Left forelimb (tissue), 1 donor: Measurements from ENCODE around the gene PNPLA1.

Experiments used
- DNase-seq: peaks from one replicate; pipeline ENCODE4 v3.0.0-alpha.2; 2018; ENCODE audit warnings: low spot score

Gene PNPLA1

GRCh38 chr6:36269834-36270705 lies at the start of gene PNPLA1:
TSS of gene PNPLA1 (plus strand) at chr6:36270060. CDS start at chr6:36270460, 400 bp downstream.
- DNase-seq: no peak

GRCh38 chr6:36220226-36220625 lies 49.6 kb upstream of the PNPLA1 start:
- no peak for DNase-seq

GRCh38 chr6:36221674-36222073 lies 48.2 kb upstream of the PNPLA1 start:
- no peak for DNase-seq

- DNase-seq: no peak
Observed at GRCh38 chr6:36222924-36223323, 46.9 kb upstream of the PNPLA1 start.

GRCh38 chr6:36223706-36224105 lies 46.2 kb upstream of the PNPLA1 start:
- no peak for DNase-seq

- DNase-seq: peak; percentile 26
Observed at GRCh38 chr6:36224918-36225461, 44.9 kb upstream of the PNPLA1 start.

GRCh38 chr6:36226438-36227047 lies 43.3 kb upstream of the PNPLA1 start:
- no peak for DNase-seq

GRCh38 chr6:36227379-36228228 lies 42.3 kb upstream of the PNPLA1 start:
- peak; percentile 23 for DNase-seq

- DNase-seq: no peak
Observed at GRCh38 chr6:36229223-36229622, 40.6 kb upstream of the PNPLA1 start.

GRCh38 chr6:36230371-36230770 lies 39.5 kb upstream of the PNPLA1 start:
- DNase-seq: peak; percentile 41

- no peak for DNase-seq
Observed at GRCh38 chr6:36232172-36232571, 37.7 kb upstream of the PNPLA1 start.

- no peak for DNase-seq
Observed at GRCh38 chr6:36235309-36235708, 34.6 kb upstream of the PNPLA1 start.

- no peak for DNase-seq
Observed at GRCh38 chr6:36235862-36236261, 34.0 kb upstream of the PNPLA1 start.

- DNase-seq: no peak
Observed at GRCh38 chr6:36239774-36240173, 30.1 kb upstream of the PNPLA1 start.

GRCh38 chr6:36241728-36242127 lies 28.1 kb upstream of the PNPLA1 start:
- no peak for DNase-seq

GRCh38 chr6:36242161-36242560 lies 27.7 kb upstream of the PNPLA1 start:
- DNase-seq: no peak

GRCh38 chr6:36242626-36243025 lies 27.2 kb upstream of the PNPLA1 start:
- DNase-seq: no peak

GRCh38 chr6:36243562-36244212 lies 26.2 kb upstream of the PNPLA1 start:
- no peak for DNase-seq

GRCh38 chr6:36244641-36245280 lies 25.1 kb upstream of the PNPLA1 start:
- DNase-seq: no peak

- DNase-seq: no peak
Observed at GRCh38 chr6:36245572-36246061, 24.2 kb upstream of the PNPLA1 start.
